GM18870 (cell line): Measurements from ENCODE around the gene STK16.
A peak's percentile ranks its signal among the peaks of the same experiment; 100 is the strongest.
"Not testable (repeated sequence)": the region's sequence is repeated elsewhere in the genome, so short reads cannot be mapped to it uniquely, and the experiment has no call there.

ENCODE experiments used
- ATAC-seq: cut with Tn5 transposase; IDR thresholded peaks from one replicate; pipeline ENCODE4 v1.9.1; 2021; ENCODE audit warnings: moderate library complexity; ENCODE audit not compliant: unreplicated experiment

The STK16 gene

DNA sequence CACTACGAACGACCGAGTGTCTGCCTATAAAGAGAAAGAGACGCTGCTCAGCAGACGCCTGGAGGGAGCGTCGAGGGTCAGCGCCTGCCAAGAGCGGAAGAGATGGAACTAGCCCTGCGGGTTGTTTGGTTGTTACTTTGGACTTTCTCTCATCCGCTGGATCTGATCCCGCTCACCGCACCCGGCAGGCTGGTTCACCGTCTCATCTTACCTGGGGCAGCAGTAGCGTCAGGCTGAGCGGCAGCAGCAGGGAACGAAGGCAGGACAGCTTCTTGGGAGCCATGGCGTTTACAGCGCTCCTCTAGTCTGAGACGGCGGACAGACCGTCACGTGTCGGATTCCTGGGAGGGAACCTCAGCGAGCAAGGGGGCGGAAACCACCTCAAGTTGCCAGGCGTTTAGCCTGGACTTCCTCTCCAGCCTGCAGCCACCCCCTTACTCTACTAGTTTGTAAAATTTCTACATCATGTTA lies 2.0 kb upstream of the STK16 start:
- ATAC-seq = no peak

DNA sequence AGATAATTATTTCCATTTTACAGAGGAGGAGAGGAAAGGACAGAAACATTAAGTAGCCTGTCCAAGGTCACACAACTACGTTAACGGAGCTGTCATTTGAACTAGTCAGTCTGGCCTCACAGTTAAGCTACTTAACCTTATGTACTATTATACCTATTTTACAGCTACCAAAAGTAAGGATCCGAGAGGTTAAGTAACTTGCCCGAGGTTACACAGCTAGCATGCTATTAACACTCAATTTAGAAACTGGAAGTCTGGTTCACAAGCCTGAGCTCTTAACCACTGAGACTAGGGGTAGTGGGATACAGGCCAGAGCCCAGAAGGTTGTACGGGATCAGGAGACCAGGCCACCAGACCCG lies 511 bp upstream of the STK16 start:
- ATAC-seq = no peak

DNA sequence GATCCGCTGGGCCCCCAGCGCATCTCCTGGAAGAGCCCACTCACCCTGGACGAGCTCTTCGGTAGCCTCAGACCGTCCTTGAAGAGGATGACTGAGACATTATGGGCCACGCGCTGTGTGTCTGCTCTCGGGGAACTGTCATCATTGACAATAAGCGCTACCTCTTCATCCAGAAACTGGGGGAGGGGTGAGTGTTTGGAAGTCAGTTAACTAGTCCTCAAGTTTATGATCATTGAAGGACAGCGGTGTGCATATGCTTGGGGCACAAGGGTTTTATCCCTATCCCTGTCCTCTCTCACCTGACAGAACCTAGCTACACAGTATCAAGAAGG lies 586 bp downstream of the STK16 start:
- no peak for ATAC-seq

DNA sequence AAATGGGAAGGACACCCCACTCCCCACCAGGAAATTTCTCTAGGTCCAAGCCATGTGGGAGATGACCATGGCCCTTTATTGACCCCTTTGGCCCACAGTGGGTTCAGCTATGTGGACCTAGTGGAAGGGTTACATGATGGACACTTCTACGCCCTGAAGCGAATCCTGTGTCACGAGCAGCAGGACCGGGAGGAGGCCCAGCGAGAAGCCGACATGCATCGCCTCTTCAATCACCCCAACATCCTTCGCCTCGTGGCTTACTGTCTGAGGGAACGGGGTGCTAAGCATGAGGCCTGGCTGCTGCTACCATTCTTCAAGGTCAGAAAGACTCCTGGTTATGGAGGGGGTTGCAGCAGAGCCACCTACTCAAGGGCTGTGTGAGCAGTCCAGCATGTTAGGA lies 1.3 kb downstream of the STK16 start:
- ATAC-seq = no peak

DNA sequence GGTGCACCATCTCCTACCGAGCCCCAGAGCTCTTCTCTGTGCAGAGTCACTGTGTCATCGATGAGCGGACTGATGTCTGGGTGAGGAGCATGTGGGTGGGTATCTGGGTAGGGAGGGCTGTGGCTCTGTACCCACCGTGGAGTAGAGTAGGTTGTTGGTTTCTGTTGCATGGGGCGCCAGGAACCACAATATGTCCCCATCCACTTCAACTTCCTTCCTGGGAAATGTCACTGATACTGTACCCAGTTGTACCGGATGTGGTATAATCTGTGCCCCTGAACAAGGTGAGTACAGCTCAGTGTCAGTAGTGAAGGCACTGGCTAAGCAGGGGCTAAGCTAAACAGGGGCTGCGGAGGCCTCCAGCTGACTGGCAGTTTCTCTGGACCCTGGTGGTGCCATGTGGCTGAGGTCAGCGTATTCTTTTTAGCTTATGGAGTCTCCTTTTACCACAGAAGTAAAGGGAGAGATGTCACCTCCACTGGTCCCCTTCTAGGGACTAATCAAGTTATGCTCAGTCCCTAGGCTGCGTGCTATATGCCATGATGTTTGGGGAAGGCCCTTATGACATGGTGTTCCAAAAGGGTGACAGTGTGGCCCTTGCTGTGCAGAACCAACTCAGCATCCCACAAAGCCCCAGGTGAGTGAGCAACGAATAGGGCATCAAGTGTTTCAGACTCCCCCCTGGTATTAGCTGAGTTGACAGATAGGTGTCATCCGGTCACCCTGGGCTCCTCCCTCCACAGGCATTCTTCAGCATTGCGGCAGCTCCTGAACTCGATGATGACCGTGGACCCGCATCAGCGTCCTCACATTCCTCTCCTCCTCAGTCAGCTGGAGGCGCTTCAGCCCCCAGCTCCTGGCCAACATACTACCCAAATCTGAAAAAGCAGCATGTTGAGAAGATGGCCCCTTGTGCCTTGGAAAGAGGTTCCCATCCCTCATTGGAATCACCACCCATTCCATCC lies 2.7 kb downstream of the STK16 start:
- no peak for ATAC-seq

DNA sequence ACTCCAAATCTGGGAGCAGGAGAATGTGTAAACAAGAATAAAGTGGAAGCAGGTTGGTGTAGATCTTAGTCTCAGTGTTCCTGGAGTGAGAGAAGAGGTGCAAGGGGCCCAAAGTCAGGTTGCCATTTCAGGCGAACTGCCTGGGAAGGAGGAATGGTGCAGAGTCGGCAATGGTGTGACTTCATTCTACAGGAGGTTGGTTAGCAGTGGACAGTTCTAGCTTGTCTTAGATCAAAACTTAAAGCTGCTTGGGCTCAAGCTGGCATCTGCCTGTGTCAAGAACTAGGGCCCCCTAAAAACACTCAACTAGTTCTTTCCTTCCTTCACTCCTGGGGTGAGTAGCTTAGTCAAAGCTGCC lies 3.5 kb downstream of the STK16 start:
- no peak for ATAC-seq

DNA sequence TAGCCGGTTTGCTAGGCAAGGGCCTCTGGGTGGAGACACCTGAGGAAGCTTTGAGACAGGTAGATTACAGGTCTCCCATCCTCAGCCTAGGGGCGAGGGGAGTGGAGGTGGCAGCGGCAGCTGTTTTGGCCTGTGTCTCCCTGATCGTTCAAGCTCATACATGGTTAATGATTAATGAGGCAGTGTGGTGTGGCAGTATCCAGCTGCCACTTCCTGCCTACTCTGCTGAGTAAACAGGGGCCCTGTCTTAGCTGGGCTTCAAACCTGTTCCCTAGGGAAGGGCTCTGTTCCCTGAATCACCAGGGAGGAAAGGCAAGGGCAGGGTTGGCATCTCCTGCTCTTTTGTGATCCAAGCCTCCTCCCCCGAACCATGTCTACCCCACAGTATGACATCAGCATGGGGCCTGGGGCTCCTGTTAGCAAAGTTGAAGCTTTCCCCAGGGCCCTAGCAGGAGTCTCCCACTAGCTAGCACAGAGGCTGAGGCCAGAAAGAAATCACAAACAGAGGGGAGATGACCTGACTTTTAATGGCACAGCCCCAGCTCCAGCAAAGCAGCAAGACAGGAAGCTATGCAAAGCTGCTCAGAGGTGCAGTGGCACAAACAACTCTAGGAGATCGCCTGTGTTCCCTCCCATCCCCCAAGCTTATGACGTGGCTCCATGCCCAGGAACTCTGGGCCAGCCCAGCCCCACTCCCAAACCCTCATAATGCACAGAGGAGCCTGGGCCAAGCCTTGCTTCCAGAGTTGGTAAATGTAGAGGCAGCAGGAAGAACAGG lies 4.1 kb downstream of the STK16 start:
- ATAC-seq = peak; percentile 45

DNA sequence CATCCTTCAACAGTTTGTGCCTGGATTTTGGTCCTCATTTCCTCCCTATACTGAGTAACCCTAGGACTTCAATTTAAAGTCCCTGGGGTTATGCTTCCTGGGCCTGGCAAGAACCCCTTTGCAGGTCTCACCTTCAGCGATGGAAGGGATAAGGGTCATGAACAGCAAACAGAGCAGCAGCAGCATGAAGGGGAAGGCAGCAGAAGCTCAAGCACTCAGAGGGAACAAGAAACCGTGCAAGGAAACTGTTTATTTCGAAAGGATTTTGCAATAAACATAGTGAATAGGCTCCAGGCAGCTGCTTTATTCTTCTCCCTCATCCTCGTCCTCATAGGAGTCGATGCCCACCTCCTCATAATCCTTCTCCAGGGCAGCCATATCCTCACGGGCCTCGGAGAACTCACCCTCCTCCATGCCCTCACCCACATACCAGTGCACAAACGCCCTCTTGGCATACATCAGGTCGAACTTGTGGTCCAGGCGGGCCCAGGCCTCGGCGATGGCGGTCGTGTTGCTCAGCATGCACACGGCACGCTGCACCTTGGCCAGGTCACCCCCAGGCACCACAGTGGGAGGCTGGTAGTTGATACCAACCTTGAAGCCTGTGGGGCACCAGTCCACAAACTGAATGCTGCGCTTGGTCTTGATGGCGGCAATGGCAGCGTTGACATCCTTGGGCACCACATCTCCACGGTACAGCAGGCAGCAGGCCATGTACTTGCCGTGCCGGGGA lies 4.9 kb downstream of the STK16 start:
- ATAC-seq = no peak

DNA sequence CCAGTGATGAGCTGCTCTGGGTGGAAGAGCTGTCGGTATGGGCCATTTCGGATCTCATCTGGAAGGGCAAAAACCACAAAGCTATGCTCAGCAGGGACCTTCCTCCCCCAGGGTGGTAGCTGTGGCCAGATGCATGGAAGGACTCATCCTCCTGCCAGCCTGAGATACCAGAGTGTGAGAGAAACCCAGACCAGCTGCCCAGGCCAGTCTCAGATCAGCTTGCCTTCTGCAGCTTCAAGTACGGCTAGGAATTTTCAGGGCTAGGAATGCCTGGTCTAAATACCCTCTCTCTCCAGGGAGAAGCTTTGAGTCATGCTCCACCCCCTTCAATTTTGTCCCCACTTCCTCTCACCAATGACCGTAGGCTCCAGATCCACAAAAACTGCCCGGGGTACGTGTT lies 6.4 kb downstream of the STK16 start:
- ATAC-seq = no peak

DNA sequence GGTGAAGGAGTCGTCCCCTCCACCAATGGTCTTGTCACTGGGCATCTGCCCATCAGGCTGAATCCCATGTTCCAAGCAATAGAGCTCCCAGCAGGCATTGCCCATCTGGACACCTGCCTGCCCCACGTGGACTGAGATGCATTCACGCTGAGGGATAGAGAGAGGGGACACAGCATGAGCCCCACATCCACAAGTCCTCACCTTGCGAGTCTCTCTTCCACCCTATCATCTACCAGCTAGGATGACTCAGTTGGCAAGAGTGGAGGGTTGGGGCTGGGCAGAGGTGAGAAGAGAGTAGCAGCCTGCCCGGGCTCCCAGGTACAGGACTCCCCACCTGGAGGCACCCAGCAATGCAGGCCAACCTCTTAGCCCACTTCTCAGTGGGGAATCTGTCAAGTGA lies 6.8 kb downstream of the STK16 start:
- ATAC-seq = no peak

DNA sequence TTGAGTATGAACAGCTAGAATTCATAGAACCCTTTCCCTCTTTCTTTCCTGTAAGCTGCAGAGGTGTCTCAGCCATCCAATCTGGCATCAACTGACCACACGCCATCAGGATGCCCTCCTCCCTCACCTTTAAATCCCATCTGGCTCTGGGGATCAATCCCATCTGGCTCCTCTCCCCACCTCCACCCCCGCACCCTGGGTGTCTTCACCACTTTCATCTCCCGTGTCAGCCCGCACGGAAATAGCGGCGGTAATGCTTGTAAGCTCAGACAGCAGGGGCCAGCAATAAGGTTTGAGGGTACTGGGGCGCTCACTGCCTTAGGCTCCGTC lies 7.3 kb downstream of the STK16 start:
- no peak for ATAC-seq

DNA sequence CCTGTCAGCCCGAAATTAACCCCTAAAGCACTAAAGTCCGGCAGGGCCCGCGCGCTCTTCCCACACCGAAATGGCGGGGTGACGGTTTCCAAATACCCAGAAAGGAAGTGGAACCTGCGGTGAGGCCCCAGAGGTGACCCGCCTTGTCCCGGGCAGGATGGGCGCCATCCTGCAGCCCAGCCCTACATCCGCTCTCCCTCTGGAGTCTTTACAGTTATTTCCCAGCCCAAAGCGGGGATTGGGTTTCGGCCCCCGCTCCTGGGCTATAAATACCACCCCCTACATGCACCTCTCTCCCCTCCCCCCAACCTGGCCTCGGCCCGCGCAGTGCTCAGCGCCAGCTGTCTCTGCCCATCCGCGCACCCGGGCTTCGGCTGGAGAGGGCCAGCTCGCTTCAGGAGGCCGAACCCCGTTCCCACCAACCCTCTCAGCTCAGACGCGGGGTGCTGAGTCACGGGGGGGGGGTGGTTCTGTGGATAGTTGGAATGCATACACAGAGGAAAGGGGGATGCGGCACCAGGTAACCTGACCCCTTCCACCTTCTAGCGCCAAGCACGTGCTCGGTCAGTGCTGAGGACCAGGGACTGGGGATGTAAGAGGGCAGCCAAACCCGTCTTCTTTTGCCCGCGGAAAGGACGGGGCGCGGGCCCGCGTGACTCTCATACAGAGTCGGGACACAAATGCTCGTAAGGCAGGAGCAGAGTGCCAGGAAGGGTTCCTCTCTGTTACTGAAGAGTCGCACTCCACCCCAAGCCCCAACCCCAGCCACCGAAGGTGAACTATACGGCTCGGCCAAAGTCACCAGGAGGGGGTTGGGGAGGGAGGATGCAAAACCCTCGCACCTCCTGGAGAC lies 7.8 kb downstream of the STK16 start, which contains the start of gene TUBA4B:
Gene TUBA4B (plus strand): TSS at position 344 of the 853 bp plus-strand sequence. CDS start 165 bp downstream, at position 509.
- ATAC-seq = peak; percentile 1

DNA sequence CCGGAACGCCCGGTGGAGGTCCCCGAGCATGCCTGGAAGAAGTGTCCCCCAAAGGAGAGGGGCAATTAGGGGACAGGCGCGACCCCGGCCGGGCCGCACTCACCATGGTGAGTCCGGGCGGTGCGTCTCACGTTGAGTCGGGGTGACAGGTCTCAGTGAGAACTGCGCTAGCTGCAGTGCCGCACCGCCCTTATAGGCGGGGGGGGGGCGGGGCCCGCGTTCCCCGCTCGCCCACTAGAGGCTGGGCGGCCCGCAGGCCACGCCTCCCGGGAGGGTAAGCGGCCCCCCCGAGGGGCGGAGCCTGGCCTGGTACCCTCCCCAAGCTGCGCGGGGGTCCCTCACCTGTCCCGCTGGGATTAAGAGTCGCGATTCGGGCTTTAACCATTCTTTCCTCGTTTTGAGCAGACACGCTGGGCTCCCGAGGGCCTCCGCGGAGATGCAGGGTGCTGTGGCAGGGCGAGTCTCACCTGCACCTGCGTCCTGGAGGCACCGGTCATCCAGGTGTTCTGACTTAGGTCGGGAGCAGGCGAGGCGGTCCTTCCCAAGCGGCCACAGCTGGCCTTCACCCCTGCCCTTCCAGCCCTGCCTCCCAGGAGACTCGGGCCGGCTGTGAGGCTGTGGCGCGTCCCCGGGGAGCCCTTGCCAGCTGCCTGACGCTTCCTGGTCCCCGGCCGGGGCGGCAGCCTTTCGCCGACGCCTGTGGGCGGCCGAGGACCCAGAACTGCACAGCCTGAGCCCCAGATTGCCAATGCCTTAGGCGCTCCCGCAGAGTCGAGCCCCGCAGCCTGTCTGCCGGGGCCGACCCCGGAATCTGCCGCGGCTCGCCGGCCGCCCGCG lies 8.7 kb downstream of the STK16 start, which contains the start of gene TUBA4A:
Gene TUBA4A (minus strand): TSS at position 166 of the 837 bp plus-strand sequence. CDS start 60 bp downstream, at position 106.
- ATAC-seq = peak; percentile 20

DNA sequence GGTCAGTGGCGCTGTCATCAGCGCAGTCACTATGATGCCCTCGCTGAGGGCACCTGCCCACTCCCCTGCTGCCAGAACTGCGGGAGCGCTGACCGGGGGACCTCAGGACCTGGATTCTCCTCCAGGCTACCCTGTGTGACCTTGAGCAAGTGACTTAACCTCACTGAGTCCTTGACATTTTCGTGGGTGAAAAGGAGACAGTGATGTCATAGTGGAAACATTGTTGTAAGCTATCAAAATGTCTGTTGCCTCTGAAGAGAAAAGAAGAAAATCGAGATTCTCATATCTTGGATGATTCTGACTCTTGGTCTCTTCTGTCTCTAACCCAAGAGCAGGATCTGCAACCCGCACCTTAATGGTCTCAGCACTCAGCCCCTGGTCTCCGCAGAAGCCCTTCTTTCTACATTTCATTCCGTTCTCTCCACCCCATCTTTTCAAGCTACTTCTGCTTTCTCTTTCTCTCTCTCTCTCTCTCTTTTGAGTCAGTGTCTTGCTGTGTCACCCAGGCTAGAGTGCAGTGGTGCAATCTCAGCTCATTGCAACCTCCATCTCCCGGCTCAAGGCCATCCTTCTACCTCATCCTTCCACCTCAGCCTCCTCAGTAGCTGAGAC lies 9.4 kb downstream of the STK16 start:
- peak; percentile 41 for ATAC-seq

DNA sequence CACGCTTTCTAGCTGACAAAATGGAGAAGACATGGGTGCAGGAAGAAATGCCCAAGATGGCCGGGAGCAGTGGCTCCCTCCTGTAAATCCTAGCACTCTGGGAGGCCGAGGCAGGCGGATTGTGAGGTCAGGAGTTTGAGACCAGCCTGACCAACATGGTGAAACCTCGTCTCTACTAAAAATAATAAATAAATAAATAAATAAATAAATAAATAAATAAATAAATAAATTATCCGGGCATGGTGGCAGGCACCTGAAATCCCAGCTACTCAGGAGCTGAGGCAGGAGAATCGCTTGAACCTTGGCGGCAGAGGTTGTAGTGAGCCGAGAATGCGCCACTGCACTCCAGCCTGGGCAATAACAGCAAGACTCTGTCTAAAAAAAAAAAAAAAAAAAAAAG lies 13.7 kb downstream of the STK16 start:
- not testable (repeated sequence) for ATAC-seq

DNA sequence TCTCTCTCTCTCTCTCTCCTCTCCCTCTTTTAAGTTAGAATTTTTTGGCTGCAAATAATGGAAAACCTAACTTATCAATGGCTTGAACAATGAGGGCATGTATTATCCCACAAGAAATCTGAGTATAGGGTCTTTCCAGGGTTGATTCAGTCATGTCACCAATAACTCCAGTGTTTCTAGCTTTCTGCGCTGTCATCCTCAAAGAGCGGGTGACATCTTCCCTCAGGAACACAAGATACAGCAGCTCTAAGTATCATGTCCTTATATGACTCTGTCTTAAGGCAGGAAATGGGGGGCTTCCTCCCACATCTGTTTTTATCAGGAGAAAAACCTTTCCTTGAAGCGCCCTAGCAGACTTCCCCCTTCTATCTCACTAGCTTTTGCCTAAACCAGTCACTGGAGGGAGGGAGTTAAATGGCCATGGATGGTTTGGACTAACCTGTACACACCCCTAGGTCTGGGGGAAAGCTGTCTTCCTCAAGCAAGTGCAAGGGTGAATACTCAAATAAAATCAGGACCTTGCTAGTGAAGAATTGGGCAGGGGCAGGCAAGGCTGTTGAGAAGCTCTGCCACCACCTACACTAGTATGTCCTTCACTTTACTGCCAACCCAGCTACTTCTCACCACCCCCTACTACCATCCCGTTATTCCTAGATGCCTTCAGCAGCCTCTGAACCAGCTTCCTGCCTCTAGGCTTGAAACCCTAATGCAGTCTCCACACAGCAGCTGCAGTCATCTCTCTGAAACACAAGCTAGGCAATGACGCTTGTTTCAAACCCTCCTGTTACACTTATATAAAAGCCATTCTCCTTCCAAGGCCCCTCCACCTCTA lies 16.0 kb downstream of the STK16 start:
- no peak for ATAC-seq

DNA sequence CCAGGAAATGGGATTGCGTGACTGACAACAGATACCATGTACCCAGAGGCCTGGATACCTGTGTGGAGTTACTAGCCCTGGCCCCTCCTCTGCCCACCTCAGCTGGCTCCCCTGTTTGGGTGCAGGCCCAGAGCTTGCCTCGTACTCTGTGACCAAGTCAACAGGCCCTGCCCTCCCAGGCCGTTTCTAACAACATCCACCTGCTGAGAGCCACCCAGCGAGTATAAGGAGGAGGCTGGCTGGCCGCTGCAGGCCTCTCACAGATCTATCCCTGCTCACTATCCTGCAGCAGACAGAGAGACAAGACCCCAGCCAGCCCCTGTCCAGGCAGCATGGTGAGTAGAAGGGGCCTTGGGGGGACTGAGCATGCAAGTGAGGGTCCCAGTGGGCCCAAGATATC lies 21.0 kb downstream of the STK16 start:
- ATAC-seq = no peak

DNA sequence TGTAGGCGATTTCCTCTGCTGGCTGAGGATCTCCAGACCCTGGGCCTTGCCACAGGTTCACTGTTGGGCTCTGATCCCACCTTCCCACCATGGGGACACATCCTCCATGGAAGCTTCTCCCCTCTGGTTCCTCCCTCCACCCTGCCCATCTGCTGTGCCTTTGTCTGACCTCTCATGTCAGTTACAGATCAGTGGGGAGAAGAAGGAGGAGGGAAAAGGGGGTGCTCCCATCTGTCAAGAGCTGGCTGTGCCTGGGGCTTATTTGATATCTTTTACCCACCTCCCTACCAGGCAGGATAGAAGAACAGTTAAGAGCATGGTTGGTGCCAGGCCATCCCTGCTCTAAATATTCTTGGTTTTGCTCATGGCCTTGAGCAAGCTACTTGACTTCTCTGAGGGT lies 21.6 kb downstream of the STK16 start:
- ATAC-seq = no peak
